Endothelial cell of umbilical vein (primary cell): Measurements from ENCODE around the gene KIAA0753. TPM values are rescaled to one million over a fixed set of nuclear protein-coding genes. Genes with fewer than 3 reads are reported as not detected.
"Not testable (repeated sequence)": the region's sequence is repeated elsewhere in the genome, so short reads cannot be mapped to it uniquely, and the experiment has no call there.

Source experiments
- BruUV-seq: library from RNA; stranded (reverse); fragments of 400-500 nt; replicated peaks from 2 replicates; lab custom pipeline; 2021; lab: Mats Ljungman, UMichigan
- CTCF ChIA-PET: fragments of 300-600, 350-600 bp; sonication (Branson Sonifier 250); formaldehyde crosslinking; loops from one replicate; lab custom pipeline; 2021; ENCODE audit warnings: antibody characterized with exemption, inconsistent platforms; lab: Charles Lee
- POLR2A ChIA-PET: fragments of 300-600, 350-600 bp; sonication (Branson Sonifier 250); formaldehyde crosslinking; loops from one replicate; lab custom pipeline; 2021; ENCODE audit warnings: antibody characterized with exemption, inconsistent platforms; lab: Charles Lee
- DNase-seq: peaks from one replicate; pipeline ENCODE4 v3.0.0-alpha.2; 2011; ENCODE audit warnings: low read depth, low spot score
- FAIRE-seq: peaks from 2 replicates; lab custom pipeline; 2011; peaks lifted over from hg19 to GRCh38; lab: Jason Lieb, UNC
- H2AFZ ChIP-seq: 2 replicates; pipeline ENCODE4 v1.6.0; 2012; ENCODE audit warnings: low read depth, low read length, control low read depth, inconsistent platforms
- H3K27ac ChIP-seq: 2 replicates; pipeline ENCODE4 v1.5.1; 2011; ENCODE audit warnings: low read depth, mild to moderate bottlenecking, control low read depth, low read length, moderate library complexity; ENCODE audit not compliant: insufficient read depth
- H3K27me3 ChIP-seq, 2 experiments: 2 replicates each; pipeline versions ENCODE4 v1.6.0 to v1.6.1; 2011; ENCODE audit warnings: low read length in 2 of 2, mixed read lengths in 1 of 2; ENCODE audit not compliant: control insufficient read depth in 2 of 2, insufficient read depth in 2 of 2
- H3K36me3 ChIP-seq, 2 experiments: 2 replicates in 1 of 2; 3 replicates in 1 of 2; pipeline ENCODE4 v1.5.1; 2011; ENCODE audit warnings: low read length in 2 of 2, mild to moderate bottlenecking in 1 of 2, moderate library complexity in 1 of 2; ENCODE audit not compliant: control insufficient read depth in 2 of 2, insufficient read depth in 2 of 2; ENCODE audit errors: extremely low read depth in 1 of 2
- H3K4me1 ChIP-seq: 3 replicates; pipeline ENCODE4 v1.5.1; 2011; ENCODE audit warnings: mild to moderate bottlenecking, low read length; ENCODE audit not compliant: control insufficient read depth, insufficient read depth; ENCODE audit errors: extremely low read depth
- H3K4me2 ChIP-seq: 2 replicates; pipeline ENCODE4 v1.6.1; 2011; ENCODE audit warnings: low read length, control low read depth, mixed read lengths; ENCODE audit not compliant: insufficient read depth
- H3K4me3 ChIP-seq, 3 experiments: fragments of 200-600 bp in 1 of 3; sonication (generic), shearing (Covaris generic) in 1 of 3; replicated peaks in 1 of 3; 2 replicates each; pipeline ENCODE4 v1.5.1; 2011 to 2016; ENCODE audit warnings: control low read depth in 3 of 3, low read length in 3 of 3, mild to moderate bottlenecking in 2 of 3, inconsistent platforms in 1 of 3, low read depth in 1 of 3, moderate library complexity in 1 of 3; ENCODE audit not compliant: insufficient read depth in 1 of 3
- H3K79me2 ChIP-seq: 2 replicates; pipeline ENCODE4 v1.6.0; 2012; ENCODE audit warnings: low read length, inconsistent platforms; ENCODE audit not compliant: control insufficient read depth, insufficient read depth
- H3K9ac ChIP-seq: replicated peaks from 2 replicates; pipeline ENCODE3; 2011; ENCODE audit warnings: low read length, control low read depth; ENCODE audit not compliant: insufficient read depth; ENCODE audit errors: extremely low read depth
- H3K9me1 ChIP-seq: replicated peaks from 3 replicates; pipeline ENCODE4 v1.6.0; 2011; ENCODE audit warnings: mild to moderate bottlenecking, low read length; ENCODE audit not compliant: control insufficient read depth, insufficient read depth; ENCODE audit errors: extremely low read depth
- H3K9me3 ChIP-seq: replicated peaks from 2 replicates; pipeline ENCODE4 v1.5.1; 2012; ENCODE audit warnings: low read length, inconsistent platforms; ENCODE audit not compliant: control insufficient read depth, insufficient read depth
- H4K20me1 ChIP-seq: replicated peaks from 2 replicates; pipeline ENCODE3; 2011; ENCODE audit warnings: mild to moderate bottlenecking, low read length; ENCODE audit not compliant: control insufficient read depth, insufficient read depth; ENCODE audit errors: extremely low read depth
- MAX ChIP-seq: IDR thresholded peaks from 2 replicates; pipeline ENCODE4 v1.6.1; 2011; ENCODE audit not compliant: insufficient read depth, insufficient read length
- POLR2AphosphoS5 ChIP-seq: IDR thresholded peaks from 2 replicates; pipeline ENCODE4 v1.6.1; 2012; ENCODE audit warnings: low read depth, mild to moderate bottlenecking, control low read depth, low read length, moderate library complexity; ENCODE audit not compliant: insufficient read depth
- dilution Hi-C: fragments of 300-500 bp; cut with MboI; formaldehyde crosslinking; loops from one replicate; pipeline ENCODE4 v1.15.0; 2019; ENCODE audit warnings: low sequenced_read_pairs; ENCODE audit not compliant: extremely low pct_ligation_motif_present
- intact Hi-C: fragments of 100-400 bp; cut with micrococcal nuclease; formaldehyde crosslinking; loops from one replicate; pipeline ENCODE4 v1.10.0; 2022
- polyA plus RNA-seq, 4 experiments: library from polyadenylated mRNA; depleted of rRNA in 3 of 4; stranded (reverse) in 3 of 4; unstranded in 1 of 4; fragments of >200 nt; gene quantifications; 2 replicates each; pipeline versions ENCODE4 v1.2.1 to v1.2.3, GENCODE V29; 2011 to 2012; ENCODE audit warnings: missing spikeins in 1 of 4
- total RNA-seq: library from RNA; stranded (reverse); gene quantifications from 2 replicates; pipeline ENCODE4 v1.2.3, GENCODE V29; 2021

Gene KIAA0753
- total and polyA plus RNA-seq, 2 donors (not counting 3 experiments of a cell fraction or from before 2014, with no cell fraction given): 5.3 to 23.9 TPM

DNA sequence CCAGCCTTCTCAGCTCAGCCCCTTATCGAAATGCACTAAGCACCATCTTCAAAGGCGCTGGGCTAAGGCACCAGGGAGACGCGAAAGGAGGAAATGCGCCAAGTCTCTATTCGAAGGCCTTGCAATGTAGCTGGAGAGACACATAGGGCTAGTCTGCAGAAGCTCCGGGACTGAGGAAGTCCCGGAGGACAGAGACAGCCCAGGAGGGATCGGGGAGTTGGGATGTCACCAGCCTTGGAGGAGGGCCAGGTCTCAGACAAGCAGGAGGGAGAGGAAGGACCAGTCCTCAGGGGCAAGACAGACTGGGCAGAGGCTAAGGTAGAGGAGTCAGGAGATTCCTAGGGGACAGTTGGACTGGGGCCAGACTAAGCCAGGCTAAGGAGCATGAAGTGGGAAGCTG, 19.6 kb upstream of the KIAA0753 start:
- Histone ChIP-seq H3K27ac (no peak overlapping the region), H2AFZ (no peak overlapping the region), H3K9me3 (no peaks in the 10 kb centered on the region), H3K79me2 (no peaks in the 10 kb centered on the region), H3K9ac (no peak overlapping the region), H4K20me1 (no peaks in the 10 kb centered on the region), H3K27me3 (peaks cover 25 to 40% of the 10 kb centered on the region in 2 experiments), H3K9me1 (no peaks in the 10 kb centered on the region), H3K4me2 (no peak overlapping the region), H3K36me3 (no peaks in the 10 kb centered on the region), H3K4me3 (no peak overlapping the region), H3K4me1 (no peaks in the 10 kb centered on the region)
- BruUV-seq: no TSS peak
- TF ChIP-seq POLR2AphosphoS5 (no peak), MAX (no peak)
- FAIRE-seq: no peak
- ChIA-PET POLR2A (no interaction called here), CTCF (interaction anchor here (2.0 kb wide), 1 partner anchor 183 kb away, joined by 9 read pairs; no protein-coding TSS in a partner anchor)
- DNase-seq: no peak
- intact Hi-C loops (no loop called here), dilution Hi-C loops (no loop called here)

DNA sequence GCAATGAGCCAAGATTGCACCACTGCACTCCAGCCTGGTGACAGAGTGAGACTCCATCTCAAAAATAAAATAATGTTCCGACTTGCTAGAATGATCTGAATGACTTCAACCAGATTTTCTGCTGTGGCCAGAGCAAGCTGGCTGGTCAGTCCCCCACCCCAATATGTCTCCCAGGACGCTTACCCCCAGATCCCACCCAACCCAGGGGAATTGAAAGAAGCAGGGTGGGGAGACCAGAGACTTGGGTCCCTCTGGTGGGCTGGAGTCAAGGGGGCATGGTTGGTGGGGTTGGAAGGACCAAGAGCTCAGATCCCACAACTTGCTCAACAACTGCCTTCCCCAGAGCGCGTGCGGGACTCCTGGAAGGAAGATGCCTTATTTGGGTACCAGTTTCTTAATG, 17.9 kb upstream of the KIAA0753 start:
- H4K20me1 ChIP-seq, BruUV-seq, H3K4me3 ChIP-seq, intact Hi-C loops, H3K36me3 ChIP-seq, H3K27ac ChIP-seq, dilution Hi-C loops, H3K79me2 ChIP-seq, DNase-seq, H3K9ac ChIP-seq, H3K4me1 ChIP-seq, H3K9me3 ChIP-seq, CTCF ChIA-PET, POLR2A ChIA-PET, H2AFZ ChIP-seq, H3K4me2 ChIP-seq, FAIRE-seq, H3K9me1 ChIP-seq: not testable (repeated sequence)
- H3K27me3 ChIP-seq: peaks cover 41 to 56% of the 10 kb centered on the region in 2 experiments
